Stimulated activated CD8-positive, alpha-beta memory T cell treated with anti-CD3 and anti-CD28 coated beads, Interleukin-7, amount 100 ng/mL, for 4 hours (primary cell): ENCODE data around the gene CDK19.
"Not testable (repeated sequence)": the region's sequence is repeated elsewhere in the genome, so short reads cannot be mapped to it uniquely, and the experiment has no call there.

Source experiments
- DNase-seq, 2 donors: peaks; one replicate each; pipeline ENCODE4 v3.0.0-alpha.2; 2020; ENCODE audit warnings: low read depth in 2 of 2

The CDK19 gene

GRCh38 chr6:110815411-110816409, at the start of gene CDK19:
Gene CDK19 (minus strand): TSS chr6:110815469. CDS start chr6:110815136, 333 bp downstream.
- peak; percentile 98 for DNase-seq

GRCh38 chr6:110864824-110865223, 49.6 kb upstream of the CDK19 start:
- DNase-seq, result no peak

- DNase-seq, result no peak
Observed at GRCh38 chr6:110859335-110859792, 44.1 kb upstream of the CDK19 start.

DNA sequence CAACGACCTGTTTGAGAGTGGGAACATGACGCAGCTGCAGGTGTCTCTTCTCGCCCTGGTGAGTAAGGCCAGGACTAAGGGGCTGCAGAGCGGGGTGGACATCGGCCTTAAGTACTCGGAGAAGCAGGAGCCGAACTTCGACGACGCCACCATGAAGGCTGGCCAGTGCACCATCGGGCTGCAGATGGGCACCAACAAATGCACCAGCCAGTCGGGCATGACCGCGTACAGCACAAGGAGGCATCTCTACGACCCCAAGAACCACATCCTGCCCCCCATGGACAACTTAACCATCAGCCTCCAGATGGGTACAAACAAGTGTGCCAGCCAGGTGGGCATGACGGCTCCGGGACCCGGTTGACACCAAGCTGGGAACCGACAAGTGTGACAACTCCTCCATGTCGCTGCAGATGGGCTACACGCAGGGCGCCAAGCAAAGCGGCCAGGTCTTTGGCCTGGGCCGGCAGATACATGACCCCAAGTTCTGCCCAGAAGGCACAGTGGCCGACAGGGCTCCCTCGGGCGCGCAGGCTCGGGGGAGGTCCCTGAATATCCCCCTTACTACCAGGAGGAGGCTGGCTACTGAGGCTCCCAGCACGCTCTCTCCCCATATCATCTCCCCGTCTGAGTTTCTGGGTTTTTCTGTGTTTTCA, 43.4 kb upstream of the CDK19 start:
- no peak for DNase-seq

DNA sequence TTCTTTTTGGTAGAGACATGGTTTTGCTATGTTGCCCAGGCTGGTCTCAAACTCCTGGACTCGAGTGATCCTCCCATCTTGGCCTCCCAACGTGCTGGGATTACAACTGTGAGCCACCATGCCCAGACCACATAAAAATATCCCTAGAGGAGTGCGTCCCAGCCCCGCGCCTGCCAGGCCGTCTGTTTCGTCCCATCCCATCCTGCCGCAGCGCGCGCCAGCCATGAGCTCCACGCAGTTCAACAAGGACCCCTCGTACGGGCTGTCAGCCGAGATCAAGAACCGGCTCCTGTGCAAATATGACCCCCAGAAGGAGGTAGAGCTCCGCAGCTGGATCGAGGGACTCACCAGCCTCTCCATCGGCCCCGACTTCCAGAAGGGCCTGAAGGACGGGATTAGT, 42.7 kb upstream of the CDK19 start:
- no peak for DNase-seq

GRCh38 chr6:110856296-110856695, 41.0 kb upstream of the CDK19 start:
- no peak for DNase-seq

GRCh38 chr6:110853754-110854477, 38.6 kb upstream of the CDK19 start:
- DNase-seq, result no peak

DNA sequence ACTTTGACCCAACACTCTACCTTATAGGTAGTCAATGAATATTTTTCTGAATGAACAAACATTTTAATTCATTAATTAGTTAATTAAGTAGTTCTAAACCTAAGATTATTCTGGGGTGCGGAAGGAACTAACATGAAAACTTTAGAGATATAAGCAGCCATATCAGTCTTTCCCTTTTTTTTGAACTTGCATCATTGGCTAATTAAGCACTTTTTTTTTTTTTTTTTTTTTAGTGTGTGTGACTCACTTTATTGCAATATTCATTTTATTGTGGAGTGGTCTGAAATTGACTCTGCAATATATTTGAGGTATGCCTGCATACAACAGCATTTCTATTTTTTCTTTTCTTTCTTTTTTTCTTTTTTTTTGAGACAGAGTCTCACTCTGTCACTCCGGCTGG, 37.5 kb upstream of the CDK19 start:
- DNase-seq, result no peak

DNA sequence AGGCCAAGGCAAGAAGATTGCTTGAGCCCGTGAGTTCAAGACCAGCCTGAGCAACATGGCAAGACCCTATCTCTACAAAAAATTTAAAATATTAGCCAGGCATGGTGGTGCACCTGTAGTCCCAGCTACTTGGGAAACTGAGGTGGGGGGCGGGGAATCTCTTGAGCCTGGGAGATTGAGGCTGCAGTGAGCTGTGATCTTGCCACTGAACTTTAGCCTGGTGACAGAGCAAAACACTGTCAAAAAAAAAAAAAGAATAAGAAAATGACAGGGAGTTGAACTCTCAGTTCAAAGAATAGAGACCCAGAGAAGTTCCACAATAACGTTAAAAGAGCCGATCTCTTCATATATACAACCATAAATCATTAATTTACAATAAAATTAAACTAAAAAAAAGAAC, 34.5 kb upstream of the CDK19 start:
- no peak for DNase-seq

GRCh38 chr6:110841266-110841665, 26.0 kb upstream of the CDK19 start:
- DNase-seq, result no peak

DNA sequence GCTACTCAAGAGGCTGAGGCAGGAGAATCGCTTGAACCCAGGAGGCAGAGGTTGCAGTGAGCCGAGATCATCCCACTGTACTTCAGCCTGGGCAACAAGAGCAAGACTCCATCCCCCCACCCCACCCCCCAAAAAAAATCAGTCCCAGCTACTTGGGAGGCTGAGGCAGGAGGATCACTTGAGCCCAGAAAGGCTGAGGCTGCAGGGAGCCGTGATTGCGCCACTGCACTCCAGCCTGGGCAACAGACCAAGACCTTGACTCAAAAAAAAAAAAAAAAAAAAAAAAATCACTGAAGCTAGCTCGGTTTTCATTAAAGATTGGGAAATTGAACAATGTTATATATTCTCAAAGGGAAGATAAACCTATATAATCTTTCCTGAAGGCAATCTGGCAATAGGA, 20.5 kb upstream of the CDK19 start:
- DNase-seq, result not testable (repeated sequence)

GRCh38 chr6:110833831-110834230, 18.6 kb upstream of the CDK19 start:
- no peak for DNase-seq

- DNase-seq, result no peak
Observed at GRCh38 chr6:110831405-110831804, 16.1 kb upstream of the CDK19 start.

DNA sequence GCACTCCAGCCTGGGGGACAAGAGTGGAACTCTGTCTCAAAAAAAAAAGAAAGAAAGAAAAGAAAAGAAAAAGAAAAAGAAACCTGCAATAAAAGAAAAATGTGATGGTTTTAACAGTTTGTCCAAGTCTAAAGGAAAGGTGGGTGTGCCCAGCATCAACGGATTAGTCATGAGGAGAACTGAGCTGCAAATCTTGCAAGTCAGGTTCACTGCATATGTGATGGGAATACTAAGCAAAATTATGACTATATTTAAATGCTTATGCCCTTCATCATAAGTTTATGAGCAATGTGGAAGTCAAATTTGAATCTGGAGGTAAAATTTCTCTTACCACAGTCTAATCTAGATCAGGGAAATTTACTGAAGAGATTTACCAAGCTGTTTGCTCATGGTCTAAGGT, 13.1 kb upstream of the CDK19 start:
- no peak for DNase-seq

DNA sequence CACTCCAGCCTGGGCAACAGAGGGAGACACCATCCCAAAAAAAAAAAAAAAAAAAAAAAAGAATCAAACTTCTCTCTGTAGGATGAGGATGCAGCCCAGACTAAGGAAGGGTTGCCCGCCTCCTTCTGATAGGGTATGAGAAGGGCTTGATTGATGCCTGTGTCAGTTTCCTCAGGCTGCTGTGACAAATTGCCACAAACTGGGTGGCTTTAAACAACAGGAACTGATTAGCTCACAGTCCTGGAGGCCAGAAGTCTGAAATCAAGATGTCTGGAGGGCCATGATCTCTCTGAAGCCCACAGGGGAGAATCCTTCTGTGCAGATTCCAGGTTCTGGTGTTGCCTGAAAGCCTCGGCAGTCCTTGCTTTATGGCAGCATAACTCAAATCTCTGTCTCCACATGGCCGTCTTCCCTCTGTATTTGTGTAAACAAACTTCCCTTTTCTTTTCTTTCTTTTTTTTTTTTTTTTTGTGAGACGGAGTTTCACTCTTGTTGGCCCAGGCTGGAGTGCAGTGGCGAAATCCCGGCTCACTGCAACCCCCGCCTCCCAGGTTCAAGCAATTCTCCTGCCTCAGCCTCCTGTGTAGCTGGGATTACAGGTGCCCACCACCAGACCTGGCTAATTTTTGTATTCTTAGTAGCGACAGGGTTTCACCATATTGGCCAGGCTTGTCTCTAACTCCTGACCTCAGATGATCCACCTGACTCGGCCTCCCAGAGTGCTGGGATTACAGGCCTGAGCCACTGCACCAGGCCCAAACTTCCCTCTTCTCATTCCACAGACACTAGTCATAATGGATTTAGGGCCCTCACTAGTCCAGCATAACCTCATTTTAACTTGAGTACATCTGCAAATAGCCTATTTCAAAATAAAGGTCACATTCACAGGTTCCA, 11.2 kb upstream of the CDK19 start:
- DNase-seq, result no peak

- no peak for DNase-seq
Observed at GRCh38 chr6:110823146-110823545, 7.9 kb upstream of the CDK19 start.

DNA sequence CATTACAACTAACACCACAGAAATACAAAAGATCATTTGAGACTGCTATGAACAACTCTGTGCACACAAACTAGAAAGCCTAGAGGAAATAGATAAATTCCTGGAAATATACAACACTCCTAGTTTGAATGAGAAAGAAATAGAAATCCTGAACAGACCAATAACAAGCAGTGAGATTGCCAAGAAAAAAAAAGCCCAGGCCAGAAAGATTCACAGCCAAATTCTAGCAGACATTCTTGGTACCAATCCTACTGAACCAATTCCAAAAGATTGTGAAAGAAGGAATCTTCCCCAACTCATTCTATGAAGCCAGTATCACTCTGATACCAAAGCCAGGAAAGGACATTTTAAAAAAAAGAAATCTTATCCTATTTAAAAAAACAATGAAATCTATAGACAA, 7.0 kb upstream of the CDK19 start:
- DNase-seq, result no peak

- DNase-seq, result no peak
Observed at GRCh38 chr6:110816677-110817076, 1.4 kb upstream of the CDK19 start.

- no peak for DNase-seq
Observed at GRCh38 chr6:110815015-110815410, 256 bp downstream of the CDK19 start.

GRCh38 chr6:110814102-110815014, 911 bp downstream of the CDK19 start:
- peak; percentile 24 to 54 for DNase-seq
